ENCODE results near the gene RANBP9. TPM values are rescaled to one million over a fixed set of nuclear protein-coding genes. Genes with fewer than 3 reads are reported as not detected.

The RANBP9 gene
- total RNA-seq, 1 donor from 2014 or later, result 13.5 TPM

DNA sequence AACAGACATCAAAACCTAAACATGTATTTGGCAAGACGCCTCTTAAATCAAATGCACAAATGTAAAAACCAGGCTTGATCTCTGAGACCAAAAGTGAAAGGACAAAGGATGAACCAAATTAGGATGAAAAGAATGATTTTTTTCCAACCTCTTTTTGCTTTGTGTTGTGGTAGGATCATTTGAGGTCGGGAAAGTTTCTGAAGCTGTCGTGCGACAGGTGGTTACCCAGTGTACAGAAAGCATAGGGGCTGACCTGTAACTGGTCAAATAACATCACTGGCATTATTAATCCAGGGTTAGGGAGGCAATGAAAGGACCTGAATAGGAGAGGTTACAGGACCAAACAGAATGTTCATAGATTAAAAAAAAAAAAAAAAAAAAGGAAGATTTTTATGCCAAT, 114.6 kb downstream of the RANBP9 start:
- no peak for DNase-seq (ENCODE audit: low read depth)
- H3K4me3 ChIP-seq (ENCODE audit: low read depth, low read length), result no peak overlapping the region
- TF ChIP-seq CTCF (conservative IDR thresholded peaks at IDR 0.05; ENCODE audit: low read depth, low read length), result no peak

GRCh38 chr6:13593720-13594119, 117.9 kb downstream of the RANBP9 start:
- TF ChIP-seq CTCF (conservative IDR thresholded peaks at IDR 0.05; ENCODE audit: low read depth, low read length), result no peak
- no peak overlapping the region for H3K4me3 ChIP-seq (ENCODE audit: low read depth, low read length)
- DNase-seq (ENCODE audit: low read depth), result no peak

- TF ChIP-seq CTCF (conservative IDR thresholded peaks at IDR 0.05; ENCODE audit: low read depth, low read length), result no peak
- DNase-seq (ENCODE audit: low read depth), result no peak
- H3K4me3 ChIP-seq (ENCODE audit: low read depth, low read length), result no peak overlapping the region
These were observed 118.5 kb downstream of the RANBP9 start for GRCh38 chr6:13593103-13593502.

GRCh38 chr6:13591205-13591921, 120.3 kb downstream of the RANBP9 start:
- no peak for DNase-seq (ENCODE audit: low read depth)
- TF ChIP-seq CTCF (conservative IDR thresholded peaks at IDR 0.05; ENCODE audit: low read depth, low read length), result no peak
- no peak overlapping the region for H3K4me3 ChIP-seq (ENCODE audit: low read depth, low read length)

- no peak for TF ChIP-seq CTCF (conservative IDR thresholded peaks at IDR 0.05; ENCODE audit: low read depth, low read length)
- no peak for DNase-seq (ENCODE audit: low read depth)
- H3K4me3 ChIP-seq (ENCODE audit: low read depth, low read length), result no peak overlapping the region
These were observed 121.0 kb downstream of the RANBP9 start for GRCh38 chr6:13590574-13591153.

GRCh38 chr6:13589801-13590200, 121.8 kb downstream of the RANBP9 start:
- DNase-seq (ENCODE audit: low read depth), result no peak
- TF ChIP-seq CTCF (conservative IDR thresholded peaks at IDR 0.05; ENCODE audit: low read depth, low read length), result no peak
- H3K4me3 ChIP-seq (ENCODE audit: low read depth, low read length), result no peak overlapping the region
